Measurements from ENCODE around the gene LRR1. TPM values are rescaled to one million over a fixed set of nuclear protein-coding genes. Genes with fewer than 3 reads are reported as not detected.
A peak's percentile ranks its signal among the peaks of the same experiment; 100 is the strongest.

The LRR1 gene
- total and polyA plus RNA-seq, 9 of the 15 experiments (the other 6 are each of a cell fraction or from before 2014, with no cell fraction given): 26.5 to 58.1 (median 31.8) TPM

GRCh38 chr14:49582113-49582977 lies 16.4 kb upstream of the LRR1 start (continued):
- TF ChIP-seq ZBTB43 (CRISPR knock-in tag; IDR thresholded peaks at IDR 0.05) (no peak), ZBTB17 (CRISPR knock-in tag; IDR thresholded peaks at IDR 0.05) (no peak), SUPT5H (IDR thresholded peaks at IDR 0.05) (peak; percentile 77), POLR2A (conservative IDR thresholded peaks at IDR 0.05) (peak; percentile 77), ZFP91 (CRISPR knock-in tag; IDR thresholded peaks at IDR 0.05) (no peak), KDM5B (IDR thresholded peaks at IDR 0.05; ENCODE audit: insufficient replicate concordance, low read depth, low read length) (peak; percentile 30), NCOR1 (IDR thresholded peaks at IDR 0.05) (0 out of 2 replicates have a peak, but pooled peaks have one; percentile 15), SETDB1 (IDR thresholded peaks at IDR 0.05; ENCODE audit: low read length) (no peak), ZNF511 (CRISPR knock-in tag; IDR thresholded peaks at IDR 0.05) (no peak), ZNF253 (CRISPR knock-in tag; conservative IDR thresholded peaks at IDR 0.05) (0 out of 2 replicates have a peak, but pooled peaks have one; percentile 6), ELK1 (CRISPR knock-in tag; IDR thresholded peaks at IDR 0.05) (no peak), USF1 (CRISPR knock-in tag; IDR thresholded peaks at IDR 0.05) (no peak), TRIM24 (IDR thresholded peaks at IDR 0.05) (no peak), ZNF551 (CRISPR knock-in tag; IDR thresholded peaks at IDR 0.05) (peak; percentile 73; the same call in 1 of the 2 replicates), SIN3A (IDR thresholded peaks at IDR 0.05; ENCODE audit: borderline replicate concordance in 2 of 2, control insufficient read depth in 1 of 2, low read depth in 2 of 2, low read length in 2 of 2) (0 out of 4 replicates have a peak, but pooled peaks of 1 of the 2 experiments have one; percentile 26), ZNF79 (CRISPR knock-in tag; IDR thresholded peaks at IDR 0.05; ENCODE audit: low read depth) (no peak), JUND (IDR thresholded peaks at IDR 0.05; ENCODE audit: borderline replicate concordance, low read depth, low read length) (no peak), JUND (tag; IDR thresholded peaks at IDR 0.05; ENCODE audit: borderline replicate concordance, low read depth, low read length) (no peak), GATAD2B (IDR thresholded peaks at IDR 0.05; ENCODE audit: borderline replicate concordance) (no peak), ZBTB12 (CRISPR knock-in tag; IDR thresholded peaks at IDR 0.05) (no peak), ZNF3 (CRISPR knock-in tag; IDR thresholded peaks at IDR 0.05) (no peak), FOSL1 (tag; conservative IDR thresholded peaks at IDR 0.05) (no peak)

Measured in K562 (cell line).